ENCODE measurements around the gene SDC4.
"Not testable (repeated sequence)": the region's sequence is repeated elsewhere in the genome, so short reads cannot be mapped to it uniquely, and the experiment has no call there.

Gene SDC4

GRCh38 chr20:45363611-45364492, 15.6 kb upstream of the SDC4 start:
- DNase-seq (ENCODE audit: low spot score): no peak

GRCh38 chr20:45362804-45363610, 14.8 kb upstream of the SDC4 start, which contains the start of gene SYS1:
Gene SYS1 (plus strand): TSS chr20:45363156. CDS start chr20:45363532, 376 bp downstream.
- peak; percentile 97 for DNase-seq (ENCODE audit: low spot score)

GRCh38 chr20:45361793-45362192, 13.6 kb upstream of the SDC4 start:
- no peak for DNase-seq (ENCODE audit: low spot score)

GRCh38 chr20:45359406-45360148, 11.4 kb upstream of the SDC4 start:
- no peak for DNase-seq (ENCODE audit: low spot score)

GRCh38 chr20:45359069-45359405, 10.8 kb upstream of the SDC4 start:
- no peak for DNase-seq (ENCODE audit: low spot score)

GRCh38 chr20:45358282-45359068, 10.3 kb upstream of the SDC4 start:
- peak; percentile 61 for DNase-seq (ENCODE audit: low spot score)

- no peak for DNase-seq (ENCODE audit: low spot score)
Observed at GRCh38 chr20:45355209-45356084, 7.2 kb upstream of the SDC4 start.

- DNase-seq (ENCODE audit: low spot score): no peak
Observed at GRCh38 chr20:45354423-45355208, 6.4 kb upstream of the SDC4 start.

GRCh38 chr20:45353746-45354145, 5.5 kb upstream of the SDC4 start:
- no peak for DNase-seq (ENCODE audit: low spot score)

GRCh38 chr20:45352729-45353128, 4.5 kb upstream of the SDC4 start:
- DNase-seq (ENCODE audit: low spot score): no peak

- DNase-seq (ENCODE audit: low spot score): not testable (repeated sequence)
Observed at GRCh38 chr20:45350795-45351194, 2.6 kb upstream of the SDC4 start.

GRCh38 chr20:45350217-45350616, 2.0 kb upstream of the SDC4 start:
- DNase-seq (ENCODE audit: low spot score): no peak

- no peak for DNase-seq (ENCODE audit: low spot score)
Observed at GRCh38 chr20:45347297-45347935, 808 bp downstream of the SDC4 start.

- no peak for DNase-seq (ENCODE audit: low spot score)
Observed at GRCh38 chr20:45346851-45347250, 1.4 kb downstream of the SDC4 start.

GRCh38 chr20:45346291-45346718, 1.9 kb downstream of the SDC4 start:
- no peak for DNase-seq (ENCODE audit: low spot score)

GRCh38 chr20:45345104-45345936, 2.9 kb downstream of the SDC4 start:
- no peak for DNase-seq (ENCODE audit: low spot score)

- DNase-seq (ENCODE audit: low spot score): peak; percentile 85
Observed at GRCh38 chr20:45344168-45344860, 3.9 kb downstream of the SDC4 start.
